SJSA1 (cell line): ENCODE data around the gene PCLO. TPM values are rescaled to one million over a fixed set of nuclear protein-coding genes. Genes with fewer than 3 reads are reported as not detected.

Experiments
- DNase-seq, 2 experiments: peaks; one replicate each; pipeline ENCODE4 v3.0.0-alpha.2; 2015 to 2020; ENCODE audit warnings: low spot score in 2 of 2, low read depth in 1 of 2
- H3K27ac ChIP-seq: fragments of 250-450 bp; sonication (Bioruptor Pico); 2 replicates; pipeline ENCODE4 v1.5.1; 2020; ENCODE audit warnings: mild to moderate bottlenecking, moderate library complexity
- H3K27me3 ChIP-seq: fragments of 250-450 bp; sonication (Bioruptor Pico); replicated peaks from 2 replicates; pipeline ENCODE4 v1.5.1; 2020; ENCODE audit warnings: mild to moderate bottlenecking, moderate library complexity
- H3K36me3 ChIP-seq: fragments of 250-450 bp; sonication (Bioruptor Pico); 2 replicates; pipeline ENCODE4 v1.5.1; 2020; ENCODE audit warnings: mild to moderate bottlenecking
- H3K4me1 ChIP-seq: fragments of 250-450 bp; sonication (Bioruptor Pico); replicated peaks from 2 replicates; pipeline ENCODE4 v1.6.1; 2021; ENCODE audit warnings: mild to moderate bottlenecking
- H3K4me3 ChIP-seq: fragments of 250-450 bp; sonication (Bioruptor Pico); 2 replicates; pipeline ENCODE4 v1.5.1; 2020; ENCODE audit warnings: mild to moderate bottlenecking
- H3K9me3 ChIP-seq: fragments of 250-450 bp; sonication (Bioruptor Pico); replicated peaks from 2 replicates; pipeline ENCODE4 v1.5.1; 2020; ENCODE audit warnings: mild to moderate bottlenecking
- total RNA-seq: library from RNA; depleted of rRNA; stranded (reverse); fragments of >200 nt; shearing (Covaris generic); gene quantifications from 2 replicates; pipeline ENCODE4 v1.2.3, GENCODE V29; 2014

PCLO gene
- total RNA-seq, 1 experiment from 2014 or later: 1.1 TPM

GRCh38 chr7:83159731-83160130 lies 3.0 kb downstream of the PCLO start:
- H3K27me3 ChIP-seq: peaks cover 40% of the 10 kb centered on the region
- H3K9me3 ChIP-seq: no peaks in the 10 kb centered on the region
- no peak for DNase-seq
- no peak overlapping the region for H3K4me3 ChIP-seq
- H3K4me1 ChIP-seq: peaks cover 10% of the 10 kb centered on the region; the same call in 1 of the 2 replicates
- H3K27ac ChIP-seq: no peak overlapping the region
- no peaks in the 10 kb centered on the region for H3K36me3 ChIP-seq

GRCh38 chr7:83156006-83156405 lies 6.7 kb downstream of the PCLO start:
- H3K27me3 ChIP-seq: peaks cover 3% of the 10 kb centered on the region
- no peak overlapping the region for H3K4me3 ChIP-seq
- H3K27ac ChIP-seq: no peak overlapping the region
- H3K36me3 ChIP-seq: no peaks in the 10 kb centered on the region
- no peaks in the 10 kb centered on the region for H3K4me1 ChIP-seq
- no peaks in the 10 kb centered on the region for H3K9me3 ChIP-seq
- DNase-seq: no peak

GRCh38 chr7:83155407-83155806 lies 7.3 kb downstream of the PCLO start:
- H3K36me3 ChIP-seq: no peaks in the 10 kb centered on the region
- peaks cover 4% of the 10 kb centered on the region for H3K4me1 ChIP-seq
- no peak overlapping the region for H3K27ac ChIP-seq
- H3K9me3 ChIP-seq: no peaks in the 10 kb centered on the region
- H3K4me3 ChIP-seq: no peak overlapping the region
- H3K27me3 ChIP-seq: no peaks in the 10 kb centered on the region; the same call in 1 of the 2 replicates
- no peak for DNase-seq

GRCh38 chr7:83153419-83153818 lies 9.3 kb downstream of the PCLO start:
- H3K4me1 ChIP-seq: peaks cover 20% of the 10 kb centered on the region
- no peaks in the 10 kb centered on the region for H3K9me3 ChIP-seq
- no peak overlapping the region for H3K27ac ChIP-seq
- no peaks in the 10 kb centered on the region for H3K36me3 ChIP-seq
- H3K4me3 ChIP-seq: no peak overlapping the region
- DNase-seq: no peak
- no peaks in the 10 kb centered on the region; the same call in 1 of the 2 replicates for H3K27me3 ChIP-seq

- H3K4me1 ChIP-seq: peaks cover 23% of the 10 kb centered on the region
- DNase-seq: peak in 1 of 2 experiments; percentile 14
- H3K4me3 ChIP-seq: no peak overlapping the region
- H3K36me3 ChIP-seq: no peaks in the 10 kb centered on the region
- H3K27me3 ChIP-seq: no peaks in the 10 kb centered on the region
- no peaks in the 10 kb centered on the region for H3K9me3 ChIP-seq
- no peak overlapping the region for H3K27ac ChIP-seq
These were observed 12.4 kb downstream of the PCLO start for GRCh38 chr7:83150310-83150709.

GRCh38 chr7:83149466-83149865 lies 13.2 kb downstream of the PCLO start:
- DNase-seq: peak in 1 of 2 experiments; percentile 21
- Histone ChIP-seq H3K4me3 (no peak overlapping the region), H3K36me3 (no peaks in the 10 kb centered on the region), H3K9me3 (no peaks in the 10 kb centered on the region), H3K27ac (peak overlapping the region; percentile 63), H3K4me1 (peaks cover 23% of the 10 kb centered on the region), H3K27me3 (no peaks in the 10 kb centered on the region)

- peak in 1 of 2 experiments; percentile 71 for DNase-seq
- H3K27ac ChIP-seq: peak overlapping the region; percentile 63
These were observed 13.9 kb downstream of the PCLO start for GRCh38 chr7:83148776-83149175.

GRCh38 chr7:83143107-83143506 lies 19.6 kb downstream of the PCLO start:
- H3K4me1 ChIP-seq: no peaks in the 10 kb centered on the region; the same call in 1 of the 2 replicates
- no peak overlapping the region for H3K4me3 ChIP-seq
- no peak overlapping the region for H3K27ac ChIP-seq
- no peak for DNase-seq
- H3K36me3 ChIP-seq: no peaks in the 10 kb centered on the region
- no peaks in the 10 kb centered on the region for H3K27me3 ChIP-seq
- no peaks in the 10 kb centered on the region for H3K9me3 ChIP-seq

More at GRCh38 chr7:83148776-83149175, 13.9 kb downstream of the PCLO start:
- Histone ChIP-seq H3K27me3 (no peaks in the 10 kb centered on the region), H3K9me3 (no peaks in the 10 kb centered on the region), H3K4me1 (peaks cover 23% of the 10 kb centered on the region), H3K4me3 (no peak overlapping the region), H3K36me3 (no peaks in the 10 kb centered on the region)

GRCh38 chr7:83142365-83142764 lies 20.3 kb downstream of the PCLO start:
- Histone ChIP-seq H3K4me3 (no peak overlapping the region), H3K27me3 (no peaks in the 10 kb centered on the region), H3K4me1 (no peaks in the 10 kb centered on the region), H3K27ac (no peak overlapping the region), H3K9me3 (no peaks in the 10 kb centered on the region), H3K36me3 (no peaks in the 10 kb centered on the region)
- no peak for DNase-seq

GRCh38 chr7:83141927-83142326 lies 20.8 kb downstream of the PCLO start:
- Histone ChIP-seq H3K4me1 (no peaks in the 10 kb centered on the region), H3K36me3 (no peaks in the 10 kb centered on the region), H3K4me3 (no peak overlapping the region), H3K27ac (no peak overlapping the region), H3K9me3 (no peaks in the 10 kb centered on the region), H3K27me3 (no peaks in the 10 kb centered on the region)
- no peak for DNase-seq

- no peaks in the 10 kb centered on the region for H3K9me3 ChIP-seq
- H3K4me3 ChIP-seq: no peak overlapping the region
- H3K36me3 ChIP-seq: no peaks in the 10 kb centered on the region
- no peaks in the 10 kb centered on the region for H3K4me1 ChIP-seq
- no peak for DNase-seq
- no peaks in the 10 kb centered on the region for H3K27me3 ChIP-seq
- no peak overlapping the region for H3K27ac ChIP-seq
These were observed 31.8 kb downstream of the PCLO start for GRCh38 chr7:83130623-83131545.

GRCh38 chr7:83130191-83130590 lies 32.5 kb downstream of the PCLO start:
- Histone ChIP-seq H3K27ac (no peak overlapping the region), H3K27me3 (no peaks in the 10 kb centered on the region)
- no peak for DNase-seq

GRCh38 chr7:83119494-83119893 lies 43.2 kb downstream of the PCLO start:
- H3K27ac ChIP-seq: no peak overlapping the region
- H3K27me3 ChIP-seq: 0 out of 2 replicates have a peak, but pooled peaks cover 4% of the 10 kb centered on the region
- no peak for DNase-seq
- H3K4me1 ChIP-seq: no peaks in the 10 kb centered on the region
- H3K36me3 ChIP-seq: no peaks in the 10 kb centered on the region
- no peaks in the 10 kb centered on the region for H3K9me3 ChIP-seq
- H3K4me3 ChIP-seq: no peak overlapping the region

More at GRCh38 chr7:83130191-83130590, 32.5 kb downstream of the PCLO start:
- H3K9me3 ChIP-seq: no peaks in the 10 kb centered on the region
- no peaks in the 10 kb centered on the region for H3K4me1 ChIP-seq
- H3K4me3 ChIP-seq: no peak overlapping the region
- no peaks in the 10 kb centered on the region for H3K36me3 ChIP-seq

GRCh38 chr7:83119026-83119382 lies 43.7 kb downstream of the PCLO start:
- Histone ChIP-seq H3K36me3 (no peaks in the 10 kb centered on the region), H3K9me3 (no peaks in the 10 kb centered on the region), H3K4me1 (no peaks in the 10 kb centered on the region), H3K4me3 (no peak overlapping the region), H3K27ac (no peak overlapping the region), H3K27me3 (0 out of 2 replicates have a peak, but pooled peaks cover 4% of the 10 kb centered on the region)
- no peak for DNase-seq
